CD4-positive, alpha-beta memory T cell (primary cell): ENCODE data around the gene PLIN1. TPM values are rescaled to one million over a fixed set of nuclear protein-coding genes. Genes with fewer than 3 reads are reported as not detected.

Experiments
- CTCF ChIA-PET: fragments of 350-600 bp; sonication (Branson Sonifier 250); formaldehyde crosslinking; loops from one replicate; lab custom pipeline; 2021; ENCODE audit warnings: inconsistent platforms; ENCODE audit not compliant: partially characterized antibody; lab: Charles Lee
- POLR2A ChIA-PET: fragments of 350-600 bp; sonication (Branson Sonifier 250); formaldehyde crosslinking; loops from one replicate; lab custom pipeline; 2021; ENCODE audit not compliant: partially characterized antibody; lab: Charles Lee
- DNase-seq, 5 donors: peaks; one replicate each; pipeline versions ENCODE4 v3.0.0 to v3.0.0-alpha.2; 2020 to 2022; ENCODE audit warnings: mixed read lengths in 1 of 5
- H3K27ac ChIP-seq: one replicate; pipeline ENCODE4 v1.7.0; 2013; ENCODE audit warnings: low read depth, low read length
- H3K27me3 ChIP-seq: 2 replicates; pipeline ENCODE4 v1.7.0; 2013; ENCODE audit warnings: mild to moderate bottlenecking, low read length, moderate library complexity; ENCODE audit not compliant: insufficient read depth
- H3K36me3 ChIP-seq: 2 replicates; pipeline ENCODE4 v1.7.0; 2013; ENCODE audit warnings: mild to moderate bottlenecking, low read length, moderate library complexity; ENCODE audit not compliant: insufficient read depth
- H3K4me1 ChIP-seq: 2 replicates; pipeline ENCODE4 v1.7.0; 2013; ENCODE audit warnings: mild to moderate bottlenecking, low read length, moderate library complexity; ENCODE audit not compliant: insufficient read depth
- H3K4me3 ChIP-seq, 2 donors: one replicate each; pipeline ENCODE4 v1.7.0; 2013; ENCODE audit warnings: low read length in 2 of 2, mild to moderate bottlenecking in 1 of 2
- H3K9me3 ChIP-seq, 2 donors: one replicate each; pipeline ENCODE4 v1.7.0; 2013; ENCODE audit warnings: low read length in 2 of 2, control low read depth in 1 of 2; ENCODE audit not compliant: control insufficient read depth in 1 of 2
- H3K27ac Mint-ChIP-seq, 7 donors: one replicate each; pipeline ENCODE4 v1.8.0; 2020 to 2021; ENCODE audit warnings: mixed read lengths in 7 of 7, mild to moderate bottlenecking in 6 of 7, inconsistent platforms in 3 of 7, moderate library complexity in 3 of 7
- H3K27me3 Mint-ChIP-seq, 2 donors: one replicate each; pipeline ENCODE4 v1.8.0; 2020 to 2021; ENCODE audit warnings: mixed read lengths in 2 of 2
- H3K36me3 Mint-ChIP-seq, 2 donors: one replicate each; pipeline ENCODE4 v1.8.0; 2020 to 2021; ENCODE audit warnings: mixed read lengths in 2 of 2, inconsistent platforms in 1 of 2, mild to moderate bottlenecking in 1 of 2
- H3K4me1 Mint-ChIP-seq, 4 donors: one replicate each; pipeline ENCODE4 v1.8.0; 2020 to 2021; ENCODE audit warnings: mixed read lengths in 4 of 4, mild to moderate bottlenecking in 1 of 4
- H3K4me3 Mint-ChIP-seq, 8 donors: one replicate each; pipeline ENCODE4 v1.8.0; 2020 to 2021; ENCODE audit warnings: mixed read lengths in 8 of 8, mild to moderate bottlenecking in 7 of 8, moderate library complexity in 6 of 8, inconsistent platforms in 3 of 8
- H3K9me3 Mint-ChIP-seq, 8 donors: one replicate each; pipeline ENCODE4 v1.8.0; 2020 to 2021; ENCODE audit warnings: mixed read lengths in 8 of 8, mild to moderate bottlenecking in 5 of 8, inconsistent platforms in 3 of 8, moderate library complexity in 1 of 8
- intact Hi-C: fragments of 100-400 bp; cut with micrococcal nuclease; formaldehyde crosslinking; loops from one replicate; pipeline ENCODE4 v1.15.1; 2023
- polyA plus RNA-seq, 2 donors: library from polyadenylated mRNA; unstranded; fragments of 300-500 nt; fragmentation: Illumina TruSeq; gene quantifications; one replicate each; pipeline ENCODE4 v1.2.3, GENCODE V29; 2021
- total RNA-seq, 2 experiments: library from RNA; stranded (reverse); gene quantifications; one replicate each; pipeline ENCODE4 v1.2.3, GENCODE V29; 2021

The PLIN1 gene, protein sequence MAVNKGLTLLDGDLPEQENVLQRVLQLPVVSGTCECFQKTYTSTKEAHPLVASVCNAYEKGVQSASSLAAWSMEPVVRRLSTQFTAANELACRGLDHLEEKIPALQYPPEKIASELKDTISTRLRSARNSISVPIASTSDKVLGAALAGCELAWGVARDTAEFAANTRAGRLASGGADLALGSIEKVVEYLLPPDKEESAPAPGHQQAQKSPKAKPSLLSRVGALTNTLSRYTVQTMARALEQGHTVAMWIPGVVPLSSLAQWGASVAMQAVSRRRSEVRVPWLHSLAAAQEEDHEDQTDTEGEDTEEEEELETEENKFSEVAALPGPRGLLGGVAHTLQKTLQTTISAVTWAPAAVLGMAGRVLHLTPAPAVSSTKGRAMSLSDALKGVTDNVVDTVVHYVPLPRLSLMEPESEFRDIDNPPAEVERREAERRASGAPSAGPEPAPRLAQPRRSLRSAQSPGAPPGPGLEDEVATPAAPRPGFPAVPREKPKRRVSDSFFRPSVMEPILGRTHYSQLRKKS
- total RNA-seq (1 to 10 TPM in 1 of 2 experiments, under 1 TPM in 1; 0.44 to 1.2 TPM), polyA plus RNA-seq (under 1 TPM in 1 of 2 donors, not detected in 1; 0.46 TPM)

DNA sequence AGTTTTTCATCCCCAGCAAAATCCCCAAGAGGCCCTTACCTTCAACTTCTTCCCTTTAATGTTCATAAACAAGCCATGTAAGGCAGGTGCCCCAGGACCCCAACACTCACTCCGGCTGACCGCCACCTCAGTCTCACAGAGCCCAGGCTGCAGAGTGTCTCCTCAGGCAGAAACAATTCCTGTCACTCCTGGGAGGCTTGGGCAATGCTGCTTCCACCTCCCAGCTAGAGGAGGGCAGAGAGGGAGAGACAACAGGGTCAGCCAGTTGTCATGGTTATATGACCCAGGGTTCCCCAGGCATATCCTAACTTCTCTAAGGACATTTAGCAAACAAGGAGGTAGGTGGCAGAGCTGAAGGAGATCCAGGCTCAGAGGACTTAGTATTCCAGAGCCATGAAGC, at the start of gene PLIN1:
PLIN1 (minus strand) TSS at position 156 of the 400 bp plus-strand sequence. CDS start 1,878 bp downstream, outside the sequence.
- H3K27me3 Mint-ChIP-seq, result no peaks in the 10 kb centered on the region
- H3K4me1 Mint-ChIP-seq, result no peaks in the 10 kb centered on the region
- no peaks in the 10 kb centered on the region for H3K9me3 Mint-ChIP-seq
- POLR2A ChIA-PET, result no interaction called here
- H3K36me3 Mint-ChIP-seq, result peaks cover 3 to 25% of the 10 kb centered on the region in 2 donors
- Histone ChIP-seq H3K9me3 (no peaks in the 10 kb centered on the region), H3K27me3 (no peaks in the 10 kb centered on the region), H3K36me3 (no peaks in the 10 kb centered on the region), H3K4me1 (no peaks in the 10 kb centered on the region), H3K27ac (no peak within 1 kb of the TSS), H3K4me3 (no peak within 1 kb of the TSS)
- intact Hi-C loops, result no loop called here
- CTCF ChIA-PET, result no interaction called here
- no peak within 1 kb of the TSS for H3K27ac Mint-ChIP-seq
- no peak within 1 kb of the TSS for H3K4me3 Mint-ChIP-seq
- no peak for DNase-seq

DNA sequence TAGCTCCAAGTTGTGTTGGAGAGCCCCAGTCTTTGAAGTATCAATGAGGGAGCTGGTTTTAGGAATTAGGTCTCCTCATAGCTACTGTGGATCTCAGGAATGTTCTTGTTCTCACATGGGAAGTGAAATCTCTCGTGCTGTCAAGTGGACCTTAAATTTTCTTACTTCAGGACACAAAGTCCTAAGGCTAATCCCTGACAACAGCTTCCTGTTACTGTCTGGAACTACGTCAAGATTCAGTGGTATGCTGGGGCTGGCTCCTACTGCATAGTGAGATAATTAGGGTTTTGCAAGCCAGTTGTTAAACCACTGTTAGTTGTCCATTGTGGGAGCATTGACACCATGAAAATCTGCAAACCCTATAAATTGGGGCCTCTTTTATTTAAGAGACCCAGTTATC, 49.1 kb upstream of the PLIN1 start:
- Mint-ChIP-seq H3K4me1 (no peaks in the 10 kb centered on the region), H3K27ac (no peak overlapping the region), H3K36me3 (peaks cover 0 to 4% of the 10 kb centered on the region in 2 donors), H3K4me3 (no peak overlapping the region), H3K9me3 (peaks cover 0 to 6% (median 4%) of the 10 kb centered on the region in 8 donors), H3K27me3 (peaks cover 8% of the 10 kb centered on the region in 2 donors)
- Histone ChIP-seq H3K4me1 (no peaks in the 10 kb centered on the region), H3K9me3 (no peaks in the 10 kb centered on the region), H3K27me3 (no peaks in the 10 kb centered on the region), H3K36me3 (no peaks in the 10 kb centered on the region), H3K4me3 (no peak overlapping the region), H3K27ac (no peak overlapping the region)
- ChIA-PET CTCF (interaction anchor here (1.0 kb wide), 1 partner anchor 12 kb away, joined by 5 read pairs; no protein-coding TSS in a partner anchor), POLR2A (no interaction called here)
- intact Hi-C loops, result no loop called here
- DNase-seq, result no peak

DNA sequence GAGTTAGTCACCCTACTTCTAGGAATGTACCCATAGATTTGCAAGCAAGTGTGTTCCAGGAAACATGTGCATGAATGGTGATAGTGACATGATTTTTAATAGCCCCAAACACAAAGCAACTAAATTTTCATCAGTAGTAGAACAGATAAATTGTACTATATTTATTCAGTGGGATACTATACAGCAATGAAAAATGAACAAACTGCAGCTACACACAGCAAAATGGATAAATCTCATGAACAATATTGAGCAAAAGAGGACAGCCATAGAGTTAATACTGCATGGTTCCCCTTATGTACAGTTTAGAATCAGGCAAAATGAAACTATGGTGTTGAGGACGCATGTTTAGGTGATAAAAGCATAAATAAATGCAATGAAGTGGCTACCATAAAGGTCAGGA, 45.9 kb upstream of the PLIN1 start:
- ChIA-PET CTCF (no interaction called here), POLR2A (no interaction called here)
- Histone ChIP-seq H3K27me3 (no peaks in the 10 kb centered on the region), H3K9me3 (no peaks in the 10 kb centered on the region), H3K4me1 (no peaks in the 10 kb centered on the region), H3K36me3 (no peaks in the 10 kb centered on the region), H3K4me3 (no peak overlapping the region), H3K27ac (no peak overlapping the region)
- intact Hi-C loops, result no loop called here
- H3K27me3 Mint-ChIP-seq, result peaks cover 8 to 11% of the 10 kb centered on the region in 2 donors
- H3K4me3 Mint-ChIP-seq, result no peak overlapping the region
- H3K27ac Mint-ChIP-seq, result no peak overlapping the region
- H3K36me3 Mint-ChIP-seq, result peaks cover 0 to 4% of the 10 kb centered on the region in 2 donors
- no peak for DNase-seq
- H3K9me3 Mint-ChIP-seq, result peaks cover 0 to 6% (median 4%) of the 10 kb centered on the region in 8 donors
- H3K4me1 Mint-ChIP-seq, result no peaks in the 10 kb centered on the region

DNA sequence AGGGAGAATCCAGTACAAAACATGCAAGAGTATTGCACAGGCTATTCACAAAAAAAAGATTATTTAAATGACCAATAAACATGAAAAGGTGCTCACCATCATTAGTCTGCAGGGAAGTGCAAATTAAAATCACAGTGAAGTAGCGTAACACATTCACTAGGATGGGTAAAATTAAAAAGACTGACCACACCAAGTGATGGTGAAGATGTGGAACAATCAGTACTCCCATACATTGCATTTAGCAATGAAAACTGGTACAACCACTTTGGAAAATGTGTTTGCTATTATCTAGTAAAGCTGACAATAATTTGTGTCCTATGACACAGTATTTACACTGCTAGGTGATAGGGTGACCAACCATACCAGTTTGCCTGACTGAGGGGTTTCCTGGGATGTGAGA, 45.5 kb upstream of the PLIN1 start:
- DNase-seq, result no peak
- H3K4me3 ChIP-seq, result no peak overlapping the region
- no peak overlapping the region for H3K4me3 Mint-ChIP-seq
- H3K27me3 Mint-ChIP-seq, result peaks cover 8 to 11% of the 10 kb centered on the region in 2 donors
- H3K9me3 ChIP-seq, result no peaks in the 10 kb centered on the region
- no peak overlapping the region for H3K27ac ChIP-seq
- intact Hi-C loops, result no loop called here
- H3K27ac Mint-ChIP-seq, result no peak overlapping the region
- H3K9me3 Mint-ChIP-seq, result peaks cover 0 to 6% (median 4%) of the 10 kb centered on the region in 8 donors
- H3K27me3 ChIP-seq, result no peaks in the 10 kb centered on the region
- ChIA-PET POLR2A (no interaction called here), CTCF (no interaction called here)
- H3K36me3 Mint-ChIP-seq, result peaks cover 0 to 4% of the 10 kb centered on the region in 2 donors
- no peaks in the 10 kb centered on the region for H3K4me1 ChIP-seq
- H3K4me1 Mint-ChIP-seq, result no peaks in the 10 kb centered on the region
- no peaks in the 10 kb centered on the region for H3K36me3 ChIP-seq

DNA sequence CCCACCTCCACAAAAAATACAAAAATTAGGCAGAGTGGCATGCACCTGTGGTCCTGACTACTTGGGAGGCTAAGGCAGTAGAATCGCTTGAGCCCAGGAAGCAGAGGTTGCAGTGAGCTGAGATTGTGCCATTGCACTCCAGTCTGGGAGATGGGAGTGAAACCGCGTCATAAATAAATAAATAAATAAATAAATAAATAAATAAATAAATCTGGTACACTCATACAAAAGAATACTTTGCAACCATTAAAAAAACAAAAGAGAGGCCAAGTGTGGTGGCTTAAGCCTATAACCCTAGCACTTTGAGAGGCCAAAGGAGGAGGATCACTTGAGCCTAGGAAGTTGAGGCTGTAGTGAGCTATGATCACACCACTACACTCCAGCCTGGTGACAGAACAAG, 43.9 kb upstream of the PLIN1 start:
- Histone ChIP-seq H3K27ac (no peak overlapping the region), H3K36me3 (no peaks in the 10 kb centered on the region), H3K4me1 (no peaks in the 10 kb centered on the region), H3K9me3 (no peaks in the 10 kb centered on the region), H3K4me3 (no peak overlapping the region), H3K27me3 (no peaks in the 10 kb centered on the region)
- no peak for DNase-seq
- no peak overlapping the region for H3K4me3 Mint-ChIP-seq
- intact Hi-C loops, result no loop called here
- POLR2A ChIA-PET, result no interaction called here
- H3K4me1 Mint-ChIP-seq, result no peaks in the 10 kb centered on the region
- H3K27ac Mint-ChIP-seq, result no peak overlapping the region
- H3K27me3 Mint-ChIP-seq, result peaks cover 10 to 11% of the 10 kb centered on the region in 2 donors
- H3K9me3 Mint-ChIP-seq, result peaks cover 0 to 6% (median 4%) of the 10 kb centered on the region in 8 donors
- CTCF ChIA-PET, result no interaction called here
- H3K36me3 Mint-ChIP-seq, result peaks cover 0 to 4% of the 10 kb centered on the region in 2 donors

DNA sequence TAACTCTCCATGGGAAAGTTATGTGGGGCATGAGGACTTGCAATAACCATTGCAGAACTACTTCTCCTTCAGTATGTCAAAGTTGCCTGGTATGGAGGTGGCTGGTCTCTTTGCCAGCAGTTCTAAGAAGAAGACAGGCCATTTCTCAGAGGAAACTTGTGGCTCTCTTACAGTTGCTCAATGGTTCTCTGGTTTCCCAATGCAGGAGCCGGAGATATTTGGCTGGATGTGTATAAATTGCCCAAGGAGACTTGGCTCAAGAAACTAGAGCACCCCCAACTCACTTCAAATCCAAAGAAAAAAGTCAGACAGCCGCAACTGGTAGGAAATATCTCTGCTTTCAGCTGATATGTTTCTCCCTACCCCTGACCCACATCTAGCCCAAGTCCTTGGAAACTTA, 35.6 kb upstream of the PLIN1 start:
- H3K4me3 ChIP-seq, result no peak overlapping the region
- DNase-seq, result no peak
- H3K9me3 ChIP-seq, result no peaks in the 10 kb centered on the region
- H3K4me1 ChIP-seq, result no peaks in the 10 kb centered on the region
- intact Hi-C loops, result no loop called here
- no peaks in the 10 kb centered on the region for H3K4me1 Mint-ChIP-seq
- POLR2A ChIA-PET, result no interaction called here
- H3K27me3 Mint-ChIP-seq, result peaks cover 4 to 6% of the 10 kb centered on the region in 2 donors
- H3K27ac ChIP-seq, result no peak overlapping the region
- peaks cover 0 to 3% (median 0%) of the 10 kb centered on the region in 8 donors for H3K9me3 Mint-ChIP-seq
- H3K36me3 ChIP-seq, result no peaks in the 10 kb centered on the region
- no peaks in the 10 kb centered on the region for H3K27me3 ChIP-seq
- H3K36me3 Mint-ChIP-seq, result no peaks in the 10 kb centered on the region
- H3K27ac Mint-ChIP-seq, result no peak overlapping the region
- H3K4me3 Mint-ChIP-seq, result no peak overlapping the region
- CTCF ChIA-PET, result no interaction called here

DNA sequence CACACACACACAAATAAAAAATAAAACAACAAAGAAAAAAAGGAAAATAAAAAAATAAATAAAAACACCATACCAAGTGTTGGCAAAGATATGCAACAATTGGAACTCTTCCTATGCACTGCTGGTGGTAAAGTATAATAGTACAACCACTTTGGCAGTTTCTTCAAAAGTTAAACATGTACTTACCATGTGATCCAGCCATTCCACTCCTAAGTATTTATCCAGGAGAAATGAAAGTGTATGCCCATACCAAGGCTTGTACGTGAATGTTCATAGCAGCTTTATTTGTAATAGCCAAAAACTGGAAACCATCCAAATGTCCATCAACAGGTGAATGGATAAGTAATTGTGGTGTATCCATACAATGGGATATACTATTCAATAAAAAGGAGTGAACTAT, 28.4 kb upstream of the PLIN1 start:
- H3K9me3 ChIP-seq, result no peaks in the 10 kb centered on the region
- peaks cover 0 to 4% (median 0%) of the 10 kb centered on the region in 8 donors for H3K9me3 Mint-ChIP-seq
- H3K36me3 ChIP-seq, result no peaks in the 10 kb centered on the region
- no peak overlapping the region for H3K27ac Mint-ChIP-seq
- CTCF ChIA-PET, result no interaction called here
- intact Hi-C loops, result no loop called here
- no peak for DNase-seq
- H3K4me3 ChIP-seq, result no peak overlapping the region
- H3K4me1 ChIP-seq, result no peaks in the 10 kb centered on the region
- H3K36me3 Mint-ChIP-seq, result no peaks in the 10 kb centered on the region
- H3K27me3 ChIP-seq, result no peaks in the 10 kb centered on the region
- H3K27me3 Mint-ChIP-seq, result peaks cover 16 to 20% of the 10 kb centered on the region in 2 donors
- no peaks in the 10 kb centered on the region for H3K4me1 Mint-ChIP-seq
- POLR2A ChIA-PET, result no interaction called here
- no peak overlapping the region for H3K4me3 Mint-ChIP-seq
- H3K27ac ChIP-seq, result no peak overlapping the region
